GM12891 (cell line): Measurements from ENCODE around the gene NCKAP5.

Source experiments
- PAX5 ChIP-seq: IDR thresholded peaks from 2 replicates; pipeline ENCODE4 v1.6.1; 2011; ENCODE audit warnings: low read length, moderate library complexity, mild to moderate bottlenecking; ENCODE audit not compliant: insufficient read depth, severe bottlenecking
- POLR2A ChIP-seq: IDR thresholded peaks from 2 replicates; pipeline ENCODE4 v1.6.1; 2011; ENCODE audit warnings: low read depth, low read length, control low read depth
- POLR2AphosphoS5 ChIP-seq: IDR thresholded peaks from 2 replicates; pipeline ENCODE4 v1.6.1; 2011; ENCODE audit warnings: low read depth, low read length, control low read depth
- SPI1 ChIP-seq: IDR thresholded peaks from 2 replicates; pipeline ENCODE4 v1.6.1; 2011; ENCODE audit warnings: low read depth, low read length, control low read depth
- TAF1 ChIP-seq: IDR thresholded peaks from 2 replicates; pipeline ENCODE4 v1.6.1; 2011; ENCODE audit warnings: low read depth, low read length, control low read depth

GRCh38 chr2:133476931-133477615, 91.2 kb downstream of the NCKAP5 start:
- no peak for TF ChIP-seq POLR2A
- no peak for TF ChIP-seq POLR2AphosphoS5
- TF ChIP-seq SPI1, result no peak
- TF ChIP-seq TAF1, result no peak
- TF ChIP-seq PAX5, result no peak
